Renal cortex interstitium (tissue), 11 donors: Measurements from ENCODE around the gene KDM4C. TPM values are rescaled to one million over a fixed set of nuclear protein-coding genes. Genes with fewer than 3 reads are reported as not detected.
A peak's percentile ranks its signal among the peaks of the same experiment; 100 is the strongest.
"Not testable (repeated sequence)": the region's sequence is repeated elsewhere in the genome, so short reads cannot be mapped to it uniquely, and the experiment has no call there.

Source experiments
- DNase-seq, 11 donors: peaks; one replicate each; pipeline ENCODE4 v3.0.0-alpha.2; 2013; ENCODE audit warnings: low read depth in 9 of 11, low spot score in 4 of 11; ENCODE audit errors: extremely low read depth in 1 of 11
- polyA plus RNA-seq, 3 donors: library from polyadenylated mRNA; unstranded; fragments of 120-200 nt; gene quantifications; one replicate each; pipeline ENCODE4 v1.2.1, GENCODE V29; 2013; ENCODE audit not compliant: insufficient read length in 3 of 3

Gene KDM4C
- polyA plus RNA-seq, 3 donors, result 14.0 to 20.0 (median 17.3) TPM

GRCh38 chr9:6787793-6788161 lies 30.0 kb downstream of the KDM4C start:
- DNase-seq, result no peak

- DNase-seq, result no peak
These were observed 30.6 kb downstream of the KDM4C start for GRCh38 chr9:6788162-6789016.

GRCh38 chr9:6789017-6789338 lies 31.2 kb downstream of the KDM4C start:
- DNase-seq, result not testable (repeated sequence)

- peak in 1 of 11 donors; percentile 20 for DNase-seq
These were observed 33.1 kb downstream of the KDM4C start for GRCh38 chr9:6790866-6791265.

- DNase-seq, result no peak
These were observed 35.4 kb downstream of the KDM4C start for GRCh38 chr9:6793203-6793602.

GRCh38 chr9:6794936-6795335 lies 37.2 kb downstream of the KDM4C start:
- no peak for DNase-seq

GRCh38 chr9:6802926-6803325 lies 45.2 kb downstream of the KDM4C start:
- no peak for DNase-seq

- no peak for DNase-seq
These were observed 47.8 kb downstream of the KDM4C start for GRCh38 chr9:6805532-6805931.

GRCh38 chr9:6806318-6806717 lies 48.5 kb downstream of the KDM4C start:
- not testable (repeated sequence) for DNase-seq

- DNase-seq, result not testable (repeated sequence)
These were observed 49.9 kb downstream of the KDM4C start for GRCh38 chr9:6807669-6808068.

- DNase-seq, result no peak
These were observed 53.7 kb downstream of the KDM4C start for GRCh38 chr9:6811436-6811835.

GRCh38 chr9:6816581-6816980 lies 58.8 kb downstream of the KDM4C start:
- no peak for DNase-seq

GRCh38 chr9:6818292-6818922 lies 60.6 kb downstream of the KDM4C start:
- no peak for DNase-seq

GRCh38 chr9:6819112-6819511 lies 61.3 kb downstream of the KDM4C start:
- no peak for DNase-seq

GRCh38 chr9:6819529-6819928 lies 61.8 kb downstream of the KDM4C start:
- DNase-seq, result no peak

GRCh38 chr9:6822696-6823095 lies 64.9 kb downstream of the KDM4C start:
- DNase-seq, result no peak

- peak; percentile 20 to 72 (median 59) for DNase-seq
These were observed 69.8 kb downstream of the KDM4C start for GRCh38 chr9:6827439-6828145.

GRCh38 chr9:6829027-6829426 lies 71.3 kb downstream of the KDM4C start:
- no peak for DNase-seq

GRCh38 chr9:6829536-6829935 lies 71.8 kb downstream of the KDM4C start:
- DNase-seq, result no peak

- DNase-seq, result no peak
These were observed 75.9 kb downstream of the KDM4C start for GRCh38 chr9:6833518-6834192.
